ES-I3 (cell line): ENCODE measurements around the gene ZBTB16.

Experiments used
- H3K36me3 ChIP-seq: 2 replicates; pipeline ENCODE4 v1.6.1; 2013; ENCODE audit warnings: mild to moderate bottlenecking, low read length, control low read depth, moderate library complexity; ENCODE audit not compliant: insufficient read depth
- H3K4me1 ChIP-seq: 2 replicates; pipeline ENCODE4 v1.6.1; 2013; ENCODE audit warnings: mild to moderate bottlenecking, control low read depth, low read length; ENCODE audit not compliant: insufficient read depth
- H3K9ac ChIP-seq: 2 replicates; pipeline ENCODE4 v1.6.1; 2013; ENCODE audit warnings: low read depth, mild to moderate bottlenecking, low read length, moderate library complexity
- H3K9me3 ChIP-seq: 2 replicates; pipeline ENCODE4 v1.6.1; 2013; ENCODE audit warnings: mild to moderate bottlenecking, low read length, moderate library complexity; ENCODE audit not compliant: control insufficient read depth, insufficient read depth

Gene ZBTB16

DNA sequence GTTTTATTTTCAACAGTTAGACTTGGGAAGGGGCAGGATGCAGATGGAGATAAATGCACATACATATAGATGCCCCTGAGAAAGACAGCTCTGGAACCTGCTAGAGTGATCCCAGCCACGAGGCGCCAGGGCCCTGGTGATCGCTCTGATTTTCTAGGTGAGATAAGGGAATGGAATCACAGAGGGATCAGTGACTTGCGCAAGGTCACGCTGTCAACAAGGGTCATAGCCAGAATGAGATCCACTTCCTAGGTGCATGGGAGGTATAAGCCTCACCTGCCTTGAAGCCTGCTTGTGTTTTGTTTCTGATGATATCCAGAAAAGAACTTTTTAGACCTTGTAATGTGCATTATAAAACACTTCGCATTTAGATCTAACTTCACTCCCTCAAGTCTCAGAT lies 47.5 kb downstream of the ZBTB16 start:
- Histone ChIP-seq H3K36me3 (no peaks in the 10 kb centered on the region), H3K9me3 (no peaks in the 10 kb centered on the region), H3K4me1 (no peaks in the 10 kb centered on the region), H3K9ac (no peak overlapping the region)

DNA sequence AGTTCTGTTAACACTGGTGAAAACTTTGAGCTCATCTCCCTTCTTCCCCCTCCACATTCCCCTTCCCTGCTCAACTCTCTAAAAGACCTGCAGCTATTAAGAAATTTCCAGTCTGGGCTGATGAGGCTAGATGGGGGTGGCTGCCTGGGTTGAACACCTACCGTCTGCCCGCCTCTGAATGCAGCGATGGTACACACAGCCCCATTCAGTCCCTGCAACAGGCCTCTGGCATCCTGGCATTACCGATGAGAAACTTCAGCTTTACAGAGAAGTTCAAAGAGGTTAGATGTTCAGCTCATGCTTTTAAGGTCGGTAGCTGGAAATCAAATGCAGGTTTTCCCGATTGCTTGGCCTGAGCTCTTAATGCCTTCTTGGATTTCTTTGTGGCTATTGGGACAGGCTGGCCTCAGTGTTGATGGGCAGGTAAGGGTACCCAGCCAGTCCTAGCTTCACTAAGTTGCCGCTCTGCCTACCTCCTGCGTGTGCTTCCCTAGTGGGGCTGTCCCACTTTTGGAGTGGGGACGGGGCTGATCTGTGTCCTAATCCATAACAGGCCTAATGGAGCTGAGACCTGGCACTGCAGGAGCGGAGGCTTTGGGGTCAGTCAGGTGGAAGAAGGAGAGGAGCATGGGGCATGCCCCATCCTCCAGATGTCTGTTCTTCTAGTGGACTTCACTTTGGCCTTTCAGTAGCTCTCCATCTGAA lies 49.1 kb downstream of the ZBTB16 start:
- no peaks in the 10 kb centered on the region for H3K36me3 ChIP-seq
- no peaks in the 10 kb centered on the region for H3K4me1 ChIP-seq
- no peak overlapping the region for H3K9ac ChIP-seq
- no peaks in the 10 kb centered on the region for H3K9me3 ChIP-seq

DNA sequence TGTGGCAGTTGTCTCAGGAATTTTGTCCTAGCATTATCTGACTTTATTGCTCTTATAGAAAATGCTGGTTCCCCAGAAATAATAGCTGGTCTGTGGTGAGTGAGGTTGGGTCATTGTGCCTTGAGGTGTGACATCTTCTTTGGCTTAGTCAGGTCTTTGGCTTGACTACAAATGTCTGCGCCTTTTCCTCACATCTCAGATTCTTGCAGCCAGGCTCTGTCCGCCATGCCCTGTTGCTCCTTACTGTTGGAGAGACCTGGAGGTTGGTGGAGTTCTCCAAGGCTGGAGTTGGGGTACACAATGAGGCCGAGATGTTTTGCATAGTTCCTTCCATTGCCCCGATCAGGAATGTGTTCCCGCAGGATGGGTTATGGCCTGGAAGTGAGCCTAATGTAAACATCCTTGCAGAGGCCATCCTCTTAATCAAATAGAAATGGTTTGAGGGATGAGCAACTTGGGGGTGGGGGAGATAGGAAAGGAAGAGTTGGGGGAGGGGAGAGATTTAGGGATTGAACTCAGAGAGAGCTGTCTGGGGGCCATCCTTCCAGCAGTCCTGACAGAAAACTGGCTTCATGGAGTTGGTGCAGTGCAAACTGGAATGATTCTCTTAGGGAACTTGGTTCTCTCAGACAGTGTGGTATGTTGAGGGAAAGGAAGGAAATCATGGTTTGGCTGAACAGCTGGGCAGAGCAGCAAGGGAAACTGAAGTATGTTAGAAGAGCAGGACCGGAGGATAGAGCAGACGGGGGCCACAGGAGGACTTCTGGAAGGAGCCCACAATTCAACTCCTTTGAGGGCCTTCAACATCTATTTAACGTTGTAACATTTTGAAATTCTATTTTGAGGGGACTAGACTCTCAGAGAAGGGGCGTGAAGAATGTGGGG lies 49.9 kb downstream of the ZBTB16 start:
- no peaks in the 10 kb centered on the region for H3K9me3 ChIP-seq
- no peak overlapping the region for H3K9ac ChIP-seq
- no peaks in the 10 kb centered on the region for H3K36me3 ChIP-seq
- no peaks in the 10 kb centered on the region for H3K4me1 ChIP-seq

DNA sequence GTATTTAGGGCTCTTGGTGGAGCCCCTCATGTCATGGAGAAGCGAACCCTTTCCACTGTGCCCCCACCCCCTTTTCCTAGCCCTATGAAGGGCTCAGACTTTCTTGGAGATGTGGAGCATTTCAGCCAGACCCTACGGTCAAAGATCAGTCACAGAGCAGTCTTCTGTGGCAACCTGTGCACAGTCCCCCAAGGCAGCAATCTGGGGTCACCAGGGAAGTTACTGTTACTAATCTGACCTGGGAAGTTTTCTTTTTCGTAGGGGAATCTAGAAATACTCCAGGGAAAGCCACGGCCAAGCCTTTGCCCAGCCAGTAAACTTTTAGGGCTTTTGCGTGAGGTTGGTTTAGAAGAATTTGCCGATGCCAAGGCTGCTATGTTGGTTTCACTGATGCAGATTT lies 50.6 kb downstream of the ZBTB16 start:
- Histone ChIP-seq H3K9ac (no peak overlapping the region), H3K9me3 (no peaks in the 10 kb centered on the region), H3K4me1 (no peaks in the 10 kb centered on the region), H3K36me3 (no peaks in the 10 kb centered on the region)

DNA sequence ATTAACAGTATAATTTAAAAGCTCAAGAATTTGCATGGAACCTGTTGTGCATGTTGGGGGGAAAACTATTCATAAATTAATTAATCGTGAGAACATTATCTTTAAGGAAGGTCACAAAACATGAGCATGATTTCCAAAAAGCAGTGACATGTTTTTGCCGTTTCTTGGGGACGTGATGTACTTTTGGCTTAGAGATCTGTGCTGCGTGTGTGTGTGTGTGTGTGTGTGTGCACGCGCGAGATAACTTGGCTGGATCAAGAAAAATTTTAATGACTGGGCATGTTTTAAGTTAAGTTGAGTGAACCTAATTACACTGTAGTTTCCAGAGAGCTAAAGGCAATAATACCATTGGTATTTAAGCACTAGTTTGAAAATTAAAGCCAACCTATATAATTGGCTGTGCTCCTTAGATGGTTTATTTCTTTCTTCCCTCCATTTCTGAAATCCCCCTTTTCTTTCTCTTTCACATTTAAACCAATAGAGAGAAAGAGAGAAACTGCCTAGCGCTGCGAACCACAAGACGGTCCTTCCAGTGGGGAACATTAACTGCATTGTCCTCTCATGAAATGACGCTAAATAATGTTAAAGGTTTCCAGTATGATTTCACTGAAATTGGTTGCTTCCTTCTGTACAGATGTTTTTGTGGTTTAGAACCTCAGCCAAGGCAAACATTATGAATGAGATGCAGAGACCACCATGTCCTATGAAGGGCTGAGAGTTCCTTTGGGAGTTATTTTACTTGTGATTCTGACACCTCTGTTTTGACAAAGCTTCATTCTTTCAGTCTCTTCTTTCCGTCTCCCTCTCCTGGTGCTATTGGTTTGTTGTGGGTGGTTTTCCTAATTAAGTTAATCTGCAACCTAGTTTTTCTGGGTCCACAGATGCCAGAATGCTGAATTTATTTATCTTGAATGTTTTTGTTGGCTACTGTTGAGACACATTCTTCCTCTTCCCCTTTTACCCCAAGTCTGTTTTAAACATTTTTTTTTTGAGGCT lies 51.7 kb downstream of the ZBTB16 start:
- H3K9me3 ChIP-seq: no peaks in the 10 kb centered on the region
- no peaks in the 10 kb centered on the region for H3K4me1 ChIP-seq
- H3K36me3 ChIP-seq: no peaks in the 10 kb centered on the region
- no peak overlapping the region for H3K9ac ChIP-seq

DNA sequence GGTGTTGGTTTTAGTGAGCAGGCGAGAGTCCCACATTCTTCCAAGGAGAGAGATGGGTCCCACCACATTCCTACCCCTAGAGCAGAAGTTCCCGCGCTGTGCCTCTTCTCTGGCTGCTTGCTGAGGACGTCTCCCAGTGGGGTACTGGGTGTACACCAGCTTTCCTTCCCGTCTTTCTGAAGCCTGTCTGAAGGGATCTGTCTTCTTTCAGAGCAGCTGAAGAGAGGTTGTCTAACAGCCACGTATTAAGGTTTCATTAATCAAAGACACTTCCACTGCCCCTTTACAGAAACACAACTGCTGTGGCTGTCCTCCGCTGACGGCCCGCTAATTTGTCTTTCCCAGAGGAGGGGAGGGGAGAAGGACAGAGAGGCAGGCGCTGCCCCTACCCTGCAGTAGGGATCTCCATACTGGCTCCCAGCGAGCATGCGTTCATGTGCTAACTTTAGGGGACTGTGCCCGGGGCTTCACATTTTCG lies 56.0 kb downstream of the ZBTB16 start:
- H3K9me3 ChIP-seq: no peaks in the 10 kb centered on the region
- no peaks in the 10 kb centered on the region for H3K4me1 ChIP-seq
- no peak overlapping the region for H3K9ac ChIP-seq
- no peaks in the 10 kb centered on the region; the same call in 1 of the 2 replicates for H3K36me3 ChIP-seq

DNA sequence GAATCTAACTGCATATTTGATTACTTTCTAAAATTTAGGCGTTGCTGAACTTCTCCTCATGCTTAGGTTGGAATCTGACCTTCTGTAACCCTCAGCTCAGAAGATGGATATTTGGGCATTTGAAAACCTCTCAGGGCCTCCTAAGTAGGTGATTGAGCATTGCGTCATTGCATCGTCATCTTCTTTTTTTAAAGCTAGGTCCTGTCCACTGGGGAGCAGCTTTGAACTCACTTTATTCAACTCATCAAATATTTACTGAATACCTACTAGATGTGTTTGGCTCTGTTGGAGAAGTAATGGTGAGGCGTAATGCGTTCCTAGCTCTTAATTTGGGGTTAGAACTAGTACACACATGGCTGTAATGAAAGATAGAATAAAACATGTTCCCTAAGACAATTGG lies 56.8 kb downstream of the ZBTB16 start:
- Histone ChIP-seq H3K36me3 (no peaks in the 10 kb centered on the region; the same call in 1 of the 2 replicates), H3K4me1 (no peaks in the 10 kb centered on the region), H3K9me3 (no peaks in the 10 kb centered on the region; the same call in 1 of the 2 replicates), H3K9ac (no peak overlapping the region)

DNA sequence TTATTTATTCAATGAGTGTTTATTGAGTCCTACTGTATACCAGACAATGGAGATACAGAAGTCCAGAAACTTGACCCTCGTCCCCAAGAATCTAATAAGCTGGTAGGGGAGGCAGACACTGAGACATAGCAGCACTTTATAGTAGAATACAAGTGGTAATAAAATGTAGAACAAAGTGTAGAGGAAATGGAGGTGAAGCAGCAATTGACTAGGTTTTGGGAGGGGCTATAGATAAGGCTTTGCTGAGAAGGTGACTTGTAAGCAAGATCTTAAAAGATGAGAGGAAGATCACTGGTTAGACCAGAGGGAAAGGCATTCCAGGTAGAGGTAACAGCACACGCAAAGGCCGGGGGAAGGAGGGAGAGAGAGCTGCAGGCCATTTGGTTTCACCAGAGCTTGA lies 57.3 kb downstream of the ZBTB16 start:
- Histone ChIP-seq H3K4me1 (no peaks in the 10 kb centered on the region), H3K36me3 (no peaks in the 10 kb centered on the region; the same call in 1 of the 2 replicates), H3K9me3 (no peaks in the 10 kb centered on the region; the same call in 1 of the 2 replicates)

DNA sequence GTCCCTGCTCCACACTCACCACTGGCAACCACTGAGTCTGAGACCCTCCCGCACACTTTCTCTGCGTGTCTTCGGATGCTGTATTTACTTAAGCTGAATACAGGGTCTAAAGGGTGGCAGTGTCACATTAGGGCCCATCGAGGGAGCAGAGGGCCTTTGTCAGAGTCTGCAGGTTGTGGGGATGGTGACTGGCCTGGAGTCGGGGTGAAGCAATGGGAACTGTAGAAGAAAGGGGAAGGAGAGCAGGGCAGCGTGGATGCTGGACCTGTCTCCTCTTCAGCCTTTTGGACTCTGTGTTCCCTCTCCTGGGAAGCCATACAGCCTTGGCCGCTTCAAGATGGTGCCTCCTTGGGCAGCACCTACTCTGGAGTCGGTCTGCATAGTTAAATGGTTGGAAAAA lies 61.1 kb downstream of the ZBTB16 start:
- H3K9ac ChIP-seq: no peak overlapping the region
- H3K4me1 ChIP-seq: no peaks in the 10 kb centered on the region
- no peaks in the 10 kb centered on the region; the same call in 1 of the 2 replicates for H3K9me3 ChIP-seq
- no peaks in the 10 kb centered on the region; the same call in 1 of the 2 replicates for H3K36me3 ChIP-seq

More for the DNA sequence above, 57.3 kb downstream of the ZBTB16 start:
- no peak overlapping the region for H3K9ac ChIP-seq

DNA sequence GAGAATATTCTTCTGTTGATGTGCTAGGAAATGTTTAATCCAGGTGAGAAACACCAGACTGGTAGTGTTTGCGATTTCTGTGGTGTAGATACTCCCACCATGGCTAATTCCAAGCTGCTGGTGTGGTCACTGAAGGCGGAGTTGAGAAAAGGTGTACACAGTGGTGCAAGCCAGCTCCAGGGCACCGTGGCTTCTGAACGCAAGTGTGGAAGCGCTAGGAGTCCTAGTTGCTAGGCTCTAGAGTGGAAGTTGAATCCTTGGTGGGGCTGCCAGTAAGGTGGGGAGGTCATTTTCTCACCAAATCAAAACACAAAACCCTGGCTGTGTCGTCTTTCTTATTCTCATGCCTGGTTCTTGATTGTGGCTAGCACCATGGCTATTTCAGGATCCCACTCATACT lies 61.6 kb downstream of the ZBTB16 start:
- Histone ChIP-seq H3K36me3 (no peaks in the 10 kb centered on the region; the same call in 1 of the 2 replicates), H3K9ac (no peak overlapping the region), H3K4me1 (no peaks in the 10 kb centered on the region), H3K9me3 (no peaks in the 10 kb centered on the region; the same call in 1 of the 2 replicates)

DNA sequence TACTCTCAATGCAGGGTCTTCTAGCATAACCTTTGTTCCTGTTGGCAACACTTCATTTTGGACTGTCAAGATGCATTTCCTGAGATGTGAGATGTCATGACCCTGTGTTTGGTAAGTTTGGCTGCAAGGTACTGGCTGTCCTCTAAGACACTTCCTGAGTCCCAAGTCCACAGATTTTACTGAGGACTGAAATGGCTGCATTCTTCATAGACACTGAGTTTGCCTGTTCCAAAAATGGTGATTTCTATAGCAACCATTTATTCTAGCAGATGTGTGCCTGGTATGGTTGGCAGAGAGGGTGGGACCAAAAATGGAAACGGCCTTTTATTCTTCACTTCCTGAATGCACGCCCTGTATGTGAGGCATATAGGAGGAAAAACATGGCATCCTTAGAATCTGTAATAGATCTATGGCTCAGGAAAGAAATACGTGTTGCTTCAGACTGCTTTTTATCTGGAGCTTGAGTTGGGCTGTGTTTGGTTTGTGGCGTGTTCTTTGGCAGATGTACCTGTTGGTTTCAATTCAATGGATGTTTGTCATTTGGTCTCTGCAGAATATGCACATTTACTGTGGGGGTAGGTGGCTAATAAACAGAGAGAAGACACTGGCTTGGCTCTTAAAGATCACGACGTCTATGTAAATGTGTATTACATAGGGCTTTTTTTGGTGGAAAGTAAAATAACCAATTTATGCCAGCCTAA lies 62.4 kb downstream of the ZBTB16 start:
- H3K9ac ChIP-seq: no peak overlapping the region
- no peaks in the 10 kb centered on the region; the same call in 1 of the 2 replicates for H3K9me3 ChIP-seq
- no peaks in the 10 kb centered on the region; the same call in 1 of the 2 replicates for H3K36me3 ChIP-seq
- no peaks in the 10 kb centered on the region for H3K4me1 ChIP-seq

DNA sequence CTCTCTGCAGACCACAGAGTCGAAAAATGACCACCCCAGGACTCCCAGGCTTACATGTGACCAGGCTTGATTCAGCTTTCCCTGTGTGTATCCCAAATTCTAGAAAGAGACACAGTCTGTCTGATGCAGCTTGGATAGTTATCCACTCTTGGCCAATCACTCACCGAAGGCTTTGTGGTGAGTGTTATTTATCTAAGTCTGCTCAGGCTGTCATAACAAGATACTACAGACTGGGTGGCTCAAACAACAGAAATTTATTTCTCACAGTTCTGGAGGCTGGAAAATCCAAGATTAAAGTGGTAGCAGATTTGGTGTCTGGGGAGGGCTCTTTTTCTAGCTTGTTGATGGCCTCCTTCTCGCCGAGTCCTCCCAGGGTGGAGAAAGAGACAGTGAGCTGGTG lies 63.2 kb downstream of the ZBTB16 start:
- H3K9ac ChIP-seq: no peak overlapping the region
- H3K36me3 ChIP-seq: no peaks in the 10 kb centered on the region; the same call in 1 of the 2 replicates
- no peaks in the 10 kb centered on the region for H3K4me1 ChIP-seq
- no peaks in the 10 kb centered on the region; the same call in 1 of the 2 replicates for H3K9me3 ChIP-seq

DNA sequence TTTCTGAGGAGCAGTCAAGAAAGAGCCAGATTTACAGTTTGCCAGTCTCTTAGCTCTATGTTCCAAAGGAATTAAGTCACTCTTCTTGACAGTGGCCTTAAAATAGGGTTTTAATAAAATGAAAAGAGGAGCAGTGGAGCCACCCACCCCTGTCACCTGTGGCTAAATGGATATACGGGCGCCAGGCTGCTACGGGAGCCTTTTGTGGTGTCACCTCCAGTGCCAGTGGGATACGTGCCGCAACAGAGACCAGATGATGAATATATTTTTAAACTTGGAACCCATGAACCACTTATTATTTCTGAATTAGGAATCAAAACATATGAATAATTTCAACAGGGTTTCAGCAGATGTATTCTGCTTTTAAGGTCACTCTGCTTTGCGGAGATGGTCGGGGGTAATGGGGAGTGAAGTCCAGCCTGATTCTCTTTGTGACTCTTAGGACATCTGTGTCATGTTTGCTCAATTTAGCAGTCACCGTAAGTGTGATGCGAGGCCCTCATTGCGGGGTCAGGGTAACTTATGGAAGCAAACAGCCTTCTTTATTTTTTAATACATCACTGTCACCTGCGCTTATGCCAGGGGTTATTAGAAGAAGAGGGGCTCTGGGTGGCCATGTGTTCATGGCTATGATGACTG lies 64.3 kb downstream of the ZBTB16 start:
- no peaks in the 10 kb centered on the region for H3K4me1 ChIP-seq
- H3K9ac ChIP-seq: no peak overlapping the region
- H3K9me3 ChIP-seq: no peaks in the 10 kb centered on the region; the same call in 1 of the 2 replicates
- H3K36me3 ChIP-seq: no peaks in the 10 kb centered on the region; the same call in 1 of the 2 replicates
